HCT116 (cell line): ENCODE results near the gene CHTF8. TPM values are rescaled to one million over a fixed set of nuclear protein-coding genes. Genes with fewer than 3 reads are reported as not detected.

Experiments used
- ATAC-seq: fragments of 200-7000 bp; cut with Tn5 transposase; 2 replicates; pipeline ENCODE4 v1.9.1; 2020; ENCODE audit warnings: mild to moderate bottlenecking, moderate library complexity
- BruUV-seq: library from RNA; stranded (reverse); fragments of 400-500 nt; replicated peaks from 2 replicates; lab custom pipeline; 2021; lab: Mats Ljungman, UMichigan
- CTCF ChIA-PET: fragments of 300-600 bp; sonication (Branson Sonifier 250); formaldehyde crosslinking; loops from one replicate; lab custom pipeline; 2021; ENCODE audit warnings: antibody characterized with exemption; lab: Charles Lee
- POLR2A ChIA-PET: fragments of 300-600, 350-600 bp; sonication (Branson Sonifier 250); formaldehyde crosslinking; loops from one replicate; lab custom pipeline; 2021; ENCODE audit warnings: antibody characterized with exemption; lab: Charles Lee
- RAD21 ChIA-PET, 2 experiments: fragments of 300-600 bp; sonication (Branson Sonifier 250); formaldehyde crosslinking; loops; one replicate each; lab custom pipeline; 2023; ENCODE audit warnings: low total read pairs in 2 of 2; ENCODE audit not compliant: uncharacterized antibody in 2 of 2, unreplicated experiment in 2 of 2, low non-redundant PET in 1 of 2; lab: Charles Lee
- DNase-seq: peaks from one replicate; pipeline ENCODE4 v3.0.0-alpha.2; 2010; ENCODE audit warnings: low read depth, low spot score
- H2AFZ ChIP-seq: fragments of 200-600 bp; shearing (Covaris generic), sonication (generic); 2 replicates; pipeline ENCODE4 v1.6.1; 2017; ENCODE audit warnings: low read depth, mixed run types, mixed read lengths, antibody characterized with exemption, low read length; ENCODE audit not compliant: poor library complexity, severe bottlenecking
- H3K27ac ChIP-seq: 2 replicates; pipeline ENCODE4 v1.5.1; 2012; ENCODE audit warnings: low read depth, low read length
- H3K27me3 ChIP-seq: fragments of 200-600 bp; sonication (generic); 2 replicates; pipeline ENCODE4 v1.6.1; 2016; ENCODE audit warnings: mixed run types, low read length, mixed read lengths; ENCODE audit not compliant: insufficient read depth
- H3K36me3 ChIP-seq, 2 experiments: fragments of 200-500 bp in 1 of 2; fragments of 200-600 bp in 1 of 2; sonication (Bioruptor generic) in 1 of 2; sonication (generic) in 1 of 2; 2 replicates each; pipeline versions ENCODE4 v1.5.1 to v1.6.1; 2014 to 2016; ENCODE audit warnings: low read length in 2 of 2, inconsistent platforms in 1 of 2, mixed read lengths in 1 of 2, mixed run types in 1 of 2; ENCODE audit not compliant: insufficient read depth in 2 of 2, control insufficient read depth in 1 of 2
- H3K4me1 ChIP-seq, 2 experiments: fragments of 200-600 bp in 1 of 2; sonication (generic) in 1 of 2; 2 replicates each; pipeline versions ENCODE4 v1.5.1 to v1.6.1; 2012 to 2017; ENCODE audit warnings: low read length in 2 of 2, inconsistent platforms in 1 of 2, mild to moderate bottlenecking in 1 of 2, mixed read lengths in 1 of 2, mixed run types in 1 of 2, moderate library complexity in 1 of 2; ENCODE audit not compliant: insufficient read depth in 2 of 2, control insufficient read depth in 1 of 2
- H3K4me2 ChIP-seq: fragments of 200-600 bp; sonication (generic); 2 replicates; pipeline ENCODE4 v1.6.1; 2017; ENCODE audit warnings: mixed run types, low read length, mixed read lengths
- H3K4me3 ChIP-seq, 2 experiments: fragments of 200-600 bp in 1 of 2; sonication (generic) in 1 of 2; replicated peaks in 1 of 2; 2 replicates each; pipeline ENCODE4 v1.5.1; 2011 to 2016; ENCODE audit warnings: low read length in 2 of 2, control low read depth in 1 of 2, low read depth in 1 of 2, mild to moderate bottlenecking in 1 of 2, mixed read lengths in 1 of 2, mixed run types in 1 of 2
- H3K79me2 ChIP-seq: fragments of 200-600 bp; sonication (generic); 2 replicates; pipeline ENCODE4 v1.6.1; 2017; ENCODE audit warnings: mild to moderate bottlenecking, mixed run types, low read length, moderate library complexity, mixed read lengths; ENCODE audit not compliant: insufficient read depth
- H3K9ac ChIP-seq: fragments of 200-600 bp; sonication (generic); 2 replicates; pipeline ENCODE4 v1.6.1; 2016; ENCODE audit warnings: low read length, mixed read lengths
- H3K9me2 ChIP-seq: fragments of 200-600 bp; sonication (generic), shearing (Covaris generic); 2 replicates; pipeline ENCODE4 v1.6.1; 2017; ENCODE audit warnings: mixed run types, mild to moderate bottlenecking, moderate library complexity; ENCODE audit not compliant: insufficient read depth
- H3K9me3 ChIP-seq, 2 experiments: fragments of 200-500 bp in 1 of 2; fragments of 200-600 bp in 1 of 2; sonication (Bioruptor generic) in 1 of 2; sonication (generic) in 1 of 2; 2 replicates each; pipeline ENCODE4 v1.6.1; 2014 to 2017; ENCODE audit warnings: low read length in 2 of 2, mixed read lengths in 2 of 2, inconsistent platforms in 1 of 2, low read depth in 1 of 2, mild to moderate bottlenecking in 1 of 2, mixed run types in 1 of 2, moderate library complexity in 1 of 2; ENCODE audit not compliant: control insufficient read depth in 1 of 2, insufficient read depth in 1 of 2
- H4K20me1 ChIP-seq: fragments of 200-600 bp; sonication (generic), shearing (Covaris generic); 2 replicates; pipeline ENCODE4 v1.6.1; 2017; ENCODE audit warnings: mixed run types, mild to moderate bottlenecking, moderate library complexity; ENCODE audit not compliant: insufficient read depth
- CBX3 ChIP-seq: IDR thresholded peaks from 2 replicates; pipeline ENCODE4 v1.6.1; 2012; ENCODE audit warnings: low read depth
- CEBPB ChIP-seq: IDR thresholded peaks from 2 replicates; pipeline ENCODE4 v1.6.1; 2012; ENCODE audit warnings: low read depth
- EZH2phosphoT487 ChIP-seq: fragments of 200-600 bp; IDR thresholded peaks from 2 replicates; pipeline ENCODE4 v1.6.1; 2018; ENCODE audit warnings: antibody characterized with exemption, borderline replicate concordance
- FOSL1 ChIP-seq: IDR thresholded peaks from 2 replicates; pipeline ENCODE4 v1.6.1; 2012; ENCODE audit warnings: low read depth
- POLR2A ChIP-seq: IDR thresholded peaks from 2 replicates; pipeline ENCODE4 v1.7.0; 2011; ENCODE audit warnings: borderline replicate concordance; ENCODE audit not compliant: insufficient read depth, insufficient read length; ENCODE audit errors: extremely low read depth
- POLR2AphosphoS5 ChIP-seq: IDR thresholded peaks from 2 replicates; pipeline ENCODE4 v1.6.1; 2011; ENCODE audit warnings: mild to moderate bottlenecking, low read depth, low read length, moderate library complexity
- SIN3A ChIP-seq: IDR thresholded peaks from 2 replicates; pipeline ENCODE4 v1.6.1; 2012; ENCODE audit warnings: low read depth
- ZFX ChIP-seq: fragments of 450-650 bp; IDR thresholded peaks from 2 replicates; pipeline ENCODE4 v1.6.1; 2017
- ZNF274 ChIP-seq: fragments of 200-500 bp; sonication (Bioruptor generic); IDR thresholded peaks from 2 replicates; pipeline ENCODE4 v1.6.1; 2014; ENCODE audit warnings: mild to moderate bottlenecking, low read depth, low read length, inconsistent platforms
- intact Hi-C: fragments of 100-400 bp; cut with micrococcal nuclease; formaldehyde crosslinking; loops from 2 replicates; pipeline ENCODE4 v1.10.0; 2022
- total RNA-seq: library from RNA; stranded (reverse); gene quantifications from one replicate; pipeline ENCODE4 v1.2.1, GENCODE V29; 2021; ENCODE audit not compliant: unreplicated experiment
- TF ChIP-seq, protein P1 (sequence below), 3 experiments: fragments of 200-600 bp in 1 of 3; sonication (generic) in 1 of 3; IDR thresholded peaks in 2 of 3; conservative IDR thresholded peaks in 1 of 3; 2 replicates each; pipeline ENCODE4 v1.5.1; 2012 to 2017; ENCODE audit warnings: low read depth in 2 of 3, low read length in 2 of 3, antibody characterized with exemption in 1 of 3, borderline replicate concordance in 1 of 3, control low read depth in 1 of 3, mild to moderate bottlenecking in 1 of 3, mixed read lengths in 1 of 3, mixed run types in 1 of 3, moderate library complexity in 1 of 3; ENCODE audit not compliant: insufficient read depth in 1 of 3
- TF ChIP-seq, protein P2 (sequence below): IDR thresholded peaks from 2 replicates; pipeline ENCODE4 v1.6.1; 2011; ENCODE audit warnings: mild to moderate bottlenecking, low read length, moderate library complexity; ENCODE audit not compliant: insufficient replicate concordance; ENCODE audit errors: extremely low read depth
- TF ChIP-seq, protein P3 (sequence below): IDR thresholded peaks from 2 replicates; pipeline ENCODE4 v1.6.1; 2012
- TF ChIP-seq, protein P4 (sequence below): IDR thresholded peaks from 2 replicates; pipeline ENCODE4 v1.6.1; 2012

The CHTF8 gene
- total RNA-seq, 1 experiment from 2014 or later = 184 TPM

DNA sequence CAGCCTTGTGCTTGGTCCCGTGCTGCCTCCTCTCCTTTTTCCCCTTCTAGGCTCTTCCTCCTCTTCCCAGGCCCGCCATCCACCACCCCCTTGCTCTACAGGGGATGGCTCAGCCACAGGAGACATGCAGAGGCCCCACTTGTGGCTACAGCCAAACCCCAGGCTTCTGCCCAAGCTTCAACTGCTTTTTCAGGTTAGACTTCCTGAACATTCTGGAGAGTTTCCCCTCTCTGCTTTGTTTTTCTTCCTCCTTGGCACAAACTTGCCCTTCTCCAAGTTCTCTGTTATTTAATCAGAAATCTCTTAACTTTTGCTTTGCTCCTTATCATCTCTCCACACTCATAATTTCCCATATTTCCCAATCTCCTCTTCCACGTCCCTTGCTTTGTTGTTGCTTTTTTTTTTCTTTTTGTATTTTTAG lies 45.2 kb downstream of the CHTF8 start:
- ChIA-PET CTCF (no interaction called here), POLR2A (no interaction called here), RAD21 (no interaction called here)
- peaks cover 17 to 27% of the 10 kb centered on the region in 2 experiments for H3K4me1 ChIP-seq
- H3K79me2 ChIP-seq = no peaks in the 10 kb centered on the region
- H3K27me3 ChIP-seq = no peaks in the 10 kb centered on the region
- DNase-seq = no peak
- H3K9ac ChIP-seq = no peak overlapping the region
- H3K4me3 ChIP-seq = no peak overlapping the region
- no peak overlapping the region for H3K27ac ChIP-seq
- no peaks in the 10 kb centered on the region for H3K9me3 ChIP-seq
- BruUV-seq = no TSS peak
- no peaks in the 10 kb centered on the region for H4K20me1 ChIP-seq
- intact Hi-C loops = no loop called here
- no peaks in the 10 kb centered on the region for H3K9me2 ChIP-seq
- H3K36me3 ChIP-seq = no peaks in the 10 kb centered on the region
- ATAC-seq = no peak
- no peak overlapping the region for H2AFZ ChIP-seq
- TF ChIP-seq POLR2A = no peak
- H3K4me2 ChIP-seq = no peak overlapping the region

DNA sequence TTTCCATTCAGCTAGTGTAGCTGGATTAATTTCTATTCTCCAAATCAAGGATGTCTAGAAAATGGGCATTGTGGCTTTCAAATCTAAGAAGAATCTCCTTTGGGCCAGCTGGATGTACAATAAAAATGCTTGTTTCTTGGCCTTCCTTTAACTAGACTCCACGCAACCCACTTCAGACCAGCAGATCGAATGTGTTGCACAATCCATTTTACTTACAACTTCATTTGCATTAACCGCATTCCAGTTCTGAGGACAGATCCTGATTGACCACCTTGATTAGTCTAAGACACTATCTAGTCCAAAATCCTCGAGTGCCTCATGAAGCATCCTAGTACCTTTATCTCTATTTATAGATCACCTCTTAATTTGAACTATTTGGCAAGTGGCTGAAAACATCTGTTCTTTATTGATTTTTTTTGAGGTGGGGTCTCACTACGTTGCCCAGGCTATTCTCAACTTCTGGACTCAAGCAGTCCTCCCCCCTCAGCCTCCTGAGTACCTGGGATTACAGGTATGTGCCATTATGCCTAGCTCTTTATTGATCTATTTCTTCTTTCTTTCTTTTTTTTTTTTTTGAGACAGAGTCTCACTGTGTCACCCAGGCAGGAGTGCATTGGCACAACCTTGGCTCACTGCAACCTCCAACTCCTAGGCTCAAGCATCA lies 47.2 kb downstream of the CHTF8 start:
- Histone ChIP-seq H3K79me2 (no peaks in the 10 kb centered on the region), H3K4me3 (no peak overlapping the region), H3K27ac (no peak overlapping the region), H3K36me3 (no peaks in the 10 kb centered on the region), H3K27me3 (no peaks in the 10 kb centered on the region), H3K9me3 (no peaks in the 10 kb centered on the region), H3K9me2 (no peaks in the 10 kb centered on the region), H3K9ac (no peak overlapping the region), H3K4me1 (peaks cover 17 to 27% of the 10 kb centered on the region in 2 experiments), H3K4me2 (no peak overlapping the region), H4K20me1 (no peaks in the 10 kb centered on the region), H2AFZ (no peak overlapping the region)
- ChIA-PET POLR2A (interaction anchor here (1.4 kb wide), 1 partner anchor 16 kb away, joined by 3 read pairs; no protein-coding TSS in a partner anchor), RAD21 (no interaction called here), CTCF (interaction anchor here (0.6 to 1.3 kb wide), 3 partner anchors 10 to 96 kb away, joined by 3 read pairs; no protein-coding TSS in a partner anchor)
- DNase-seq (no peak), ATAC-seq (no peak)
- intact Hi-C loops = no loop called here
- BruUV-seq = no TSS peak
- no peak for TF ChIP-seq ZFX
- TF ChIP-seq, protein P1, sequence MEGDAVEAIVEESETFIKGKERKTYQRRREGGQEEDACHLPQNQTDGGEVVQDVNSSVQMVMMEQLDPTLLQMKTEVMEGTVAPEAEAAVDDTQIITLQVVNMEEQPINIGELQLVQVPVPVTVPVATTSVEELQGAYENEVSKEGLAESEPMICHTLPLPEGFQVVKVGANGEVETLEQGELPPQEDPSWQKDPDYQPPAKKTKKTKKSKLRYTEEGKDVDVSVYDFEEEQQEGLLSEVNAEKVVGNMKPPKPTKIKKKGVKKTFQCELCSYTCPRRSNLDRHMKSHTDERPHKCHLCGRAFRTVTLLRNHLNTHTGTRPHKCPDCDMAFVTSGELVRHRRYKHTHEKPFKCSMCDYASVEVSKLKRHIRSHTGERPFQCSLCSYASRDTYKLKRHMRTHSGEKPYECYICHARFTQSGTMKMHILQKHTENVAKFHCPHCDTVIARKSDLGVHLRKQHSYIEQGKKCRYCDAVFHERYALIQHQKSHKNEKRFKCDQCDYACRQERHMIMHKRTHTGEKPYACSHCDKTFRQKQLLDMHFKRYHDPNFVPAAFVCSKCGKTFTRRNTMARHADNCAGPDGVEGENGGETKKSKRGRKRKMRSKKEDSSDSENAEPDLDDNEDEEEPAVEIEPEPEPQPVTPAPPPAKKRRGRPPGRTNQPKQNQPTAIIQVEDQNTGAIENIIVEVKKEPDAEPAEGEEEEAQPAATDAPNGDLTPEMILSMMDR (IDR thresholded peaks at IDR 0.05 in 2 of 3, conservative IDR thresholded peaks at IDR 0.05 in 1 of 3; ENCODE audit: borderline replicate concordance in 1 of 3, insufficient read depth in 1 of 3, low read depth in 2 of 3, low read length in 2 of 3) = no peak
- TF ChIP-seq, protein P2, sequence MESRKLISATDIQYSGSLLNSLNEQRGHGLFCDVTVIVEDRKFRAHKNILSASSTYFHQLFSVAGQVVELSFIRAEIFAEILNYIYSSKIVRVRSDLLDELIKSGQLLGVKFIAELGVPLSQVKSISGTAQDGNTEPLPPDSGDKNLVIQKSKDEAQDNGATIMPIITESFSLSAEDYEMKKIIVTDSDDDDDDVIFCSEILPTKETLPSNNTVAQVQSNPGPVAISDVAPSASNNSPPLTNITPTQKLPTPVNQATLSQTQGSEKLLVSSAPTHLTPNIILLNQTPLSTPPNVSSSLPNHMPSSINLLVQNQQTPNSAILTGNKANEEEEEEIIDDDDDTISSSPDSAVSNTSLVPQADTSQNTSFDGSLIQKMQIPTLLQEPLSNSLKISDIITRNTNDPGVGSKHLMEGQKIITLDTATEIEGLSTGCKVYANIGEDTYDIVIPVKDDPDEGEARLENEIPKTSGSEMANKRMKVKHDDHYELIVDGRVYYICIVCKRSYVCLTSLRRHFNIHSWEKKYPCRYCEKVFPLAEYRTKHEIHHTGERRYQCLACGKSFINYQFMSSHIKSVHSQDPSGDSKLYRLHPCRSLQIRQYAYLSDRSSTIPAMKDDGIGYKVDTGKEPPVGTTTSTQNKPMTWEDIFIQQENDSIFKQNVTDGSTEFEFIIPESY = no peak
- no peak for TF ChIP-seq POLR2A
- no peak for TF ChIP-seq EZH2phosphoT487
- no peak for TF ChIP-seq POLR2AphosphoS5
- no peak for TF ChIP-seq SIN3A
- TF ChIP-seq FOSL1 = no peak
- TF ChIP-seq ZNF274 = no peak
- TF ChIP-seq, protein P3, sequence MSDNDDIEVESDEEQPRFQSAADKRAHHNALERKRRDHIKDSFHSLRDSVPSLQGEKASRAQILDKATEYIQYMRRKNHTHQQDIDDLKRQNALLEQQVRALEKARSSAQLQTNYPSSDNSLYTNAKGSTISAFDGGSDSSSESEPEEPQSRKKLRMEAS = no peak
- TF ChIP-seq CEBPB = no peak
- TF ChIP-seq CBX3 = no peak
- TF ChIP-seq, protein P4, sequence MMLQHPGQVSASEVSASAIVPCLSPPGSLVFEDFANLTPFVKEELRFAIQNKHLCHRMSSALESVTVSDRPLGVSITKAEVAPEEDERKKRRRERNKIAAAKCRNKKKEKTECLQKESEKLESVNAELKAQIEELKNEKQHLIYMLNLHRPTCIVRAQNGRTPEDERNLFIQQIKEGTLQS = no peak
